CD14-positive monocyte (primary cell): ENCODE data around the gene BAG3. TPM values are rescaled to one million over a fixed set of nuclear protein-coding genes. Genes with fewer than 3 reads are reported as not detected.
A peak's percentile ranks its signal among the peaks of the same experiment; 100 is the strongest.

Experiments used
- DNase-seq, 3 donors: peaks; one replicate each; pipeline ENCODE4 v3.0.0-alpha.2; 2011 to 2022
- H2AFZ ChIP-seq: 2 replicates; pipeline ENCODE4 v1.6.0; 2012; ENCODE audit warnings: mild to moderate bottlenecking, low read depth, low read length, inconsistent platforms; ENCODE audit not compliant: insufficient read depth, poor library complexity, severe bottlenecking
- H3K27ac ChIP-seq, 2 donors: 1 replicate in 1 of 2; 2 replicates in 1 of 2; pipeline ENCODE4 v1.5.1; 2012 to 2013; ENCODE audit warnings: low read length in 2 of 2, control low read depth in 1 of 2, inconsistent platforms in 1 of 2, low read depth in 1 of 2, mild to moderate bottlenecking in 1 of 2
- H3K27me3 ChIP-seq, 2 donors: one replicate each; pipeline versions ENCODE4 v1.6.0 to v1.6.1; 2011 to 2013; ENCODE audit warnings: low read length in 2 of 2; ENCODE audit not compliant: control insufficient read depth in 2 of 2, insufficient read depth in 2 of 2
- H3K36me3 ChIP-seq, 2 donors: replicated peaks in 1 of 2; 1 replicate in 1 of 2; 2 replicates in 1 of 2; pipeline versions ENCODE4 v1.5.1 to v1.6.1; 2012 to 2013; ENCODE audit warnings: low read length in 2 of 2, control low read depth in 1 of 2, inconsistent platforms in 1 of 2, mild to moderate bottlenecking in 1 of 2; ENCODE audit not compliant: insufficient read depth in 2 of 2, control insufficient read depth in 1 of 2
- H3K4me1 ChIP-seq, 2 donors: 1 replicate in 1 of 2; 2 replicates in 1 of 2; pipeline versions ENCODE4 v1.5.1 to v1.6.1; 2012 to 2013; ENCODE audit warnings: low read length in 2 of 2, control low read depth in 1 of 2, inconsistent platforms in 1 of 2, mild to moderate bottlenecking in 1 of 2, moderate library complexity in 1 of 2; ENCODE audit not compliant: insufficient read depth in 2 of 2, control insufficient read depth in 1 of 2
- H3K4me2 ChIP-seq: replicated peaks from 2 replicates; pipeline ENCODE3; 2012; ENCODE audit warnings: low read length, moderate library complexity, mild to moderate bottlenecking; ENCODE audit not compliant: poor library complexity, severe bottlenecking; ENCODE audit errors: extremely low read depth
- H3K4me3 ChIP-seq, 3 experiments: fragments of 200-600 bp in 1 of 3; sonication (generic) in 1 of 3; replicated peaks in 1 of 3; 1 replicate in 2 of 3; 2 replicates in 1 of 3; pipeline ENCODE4 v1.5.1; 2011 to 2013; ENCODE audit warnings: low read length in 3 of 3, mild to moderate bottlenecking in 3 of 3, control low read depth in 2 of 3, low read depth in 2 of 3, inconsistent platforms in 1 of 3, moderate library complexity in 1 of 3
- H3K79me2 ChIP-seq: 2 replicates; pipeline ENCODE4 v1.6.0; 2012; ENCODE audit warnings: mild to moderate bottlenecking, control low read depth, inconsistent platforms, low read length, moderate library complexity; ENCODE audit not compliant: insufficient read depth
- H3K9ac ChIP-seq: 2 replicates; pipeline ENCODE4 v1.6.0; 2017; ENCODE audit warnings: low read length, mild to moderate bottlenecking; ENCODE audit not compliant: insufficient read depth, poor library complexity, severe bottlenecking
- H3K9me3 ChIP-seq, 2 donors: replicated peaks in 1 of 2; 1 replicate in 1 of 2; 2 replicates in 1 of 2; pipeline versions ENCODE4 v1.5.1 to v1.6.1; 2012 to 2013; ENCODE audit warnings: low read length in 2 of 2, control low read depth in 1 of 2; ENCODE audit not compliant: control insufficient read depth in 1 of 2, insufficient read depth in 1 of 2
- H4K20me1 ChIP-seq: 2 replicates; pipeline ENCODE4 v1.6.0; 2012; ENCODE audit warnings: mild to moderate bottlenecking, low read length, control low read depth, moderate library complexity; ENCODE audit not compliant: insufficient read depth
- H3K27ac Mint-ChIP-seq, 7 donors: one replicate each; pipeline ENCODE4 v1.8.0; 2020; ENCODE audit warnings: mild to moderate bottlenecking in 7 of 7, mixed read lengths in 7 of 7, moderate library complexity in 6 of 7, inconsistent platforms in 2 of 7
- H3K27me3 Mint-ChIP-seq, 3 donors: one replicate each; pipeline ENCODE4 v1.8.0; 2021 to 2022; ENCODE audit warnings: low read depth in 3 of 3, mild to moderate bottlenecking in 3 of 3, mixed read lengths in 3 of 3, moderate library complexity in 3 of 3, inconsistent platforms in 1 of 3
- H3K36me3 Mint-ChIP-seq, 2 donors: one replicate each; pipeline ENCODE4 v1.8.0; 2020; ENCODE audit warnings: mixed read lengths in 2 of 2, inconsistent platforms in 1 of 2, mild to moderate bottlenecking in 1 of 2
- H3K4me1 Mint-ChIP-seq: one replicate; pipeline ENCODE4 v1.8.0; 2020; ENCODE audit warnings: mild to moderate bottlenecking, mixed read lengths
- H3K4me3 Mint-ChIP-seq, 2 donors: one replicate each; pipeline ENCODE4 v1.8.0; 2020; ENCODE audit warnings: mild to moderate bottlenecking in 2 of 2, mixed read lengths in 2 of 2, moderate library complexity in 1 of 2
- H3K9me3 Mint-ChIP-seq, 7 donors: one replicate each; pipeline ENCODE4 v1.8.0; 2020 to 2022; ENCODE audit warnings: mixed read lengths in 7 of 7, mild to moderate bottlenecking in 6 of 7, moderate library complexity in 6 of 7, inconsistent platforms in 2 of 7
- CTCF ChIP-seq: fragments of 200-600 bp; IDR thresholded peaks from one replicate; pipeline ENCODE4 v1.8.0; 2022; ENCODE audit warnings: antibody characterized with exemption, mild to moderate bottlenecking
- WGBS: methylation state at CpG from one replicate; pipeline ENCODE4 v1.1.5; 2013; ENCODE audit warnings: missing lambda C conversion rate; ENCODE audit not compliant: insufficient coverage; 5-methylcytosine and 5-hydroxymethylcytosine counted together
- intact Hi-C, 2 donors: fragments of 100-400 bp; cut with micrococcal nuclease; formaldehyde crosslinking; loops; one replicate each; pipeline versions ENCODE4 v1.15.0 to v1.15.1; 2023
- polyA plus RNA-seq, 3 donors: library from polyadenylated mRNA; depleted of rRNA in 1 of 3; unstranded in 2 of 3; stranded (reverse) in 1 of 3; fragments of 300-500 nt in 2 of 3; fragments of >200 nt in 1 of 3; fragmentation: Illumina TruSeq in 2 of 3; gene quantifications; 1 replicate in 2 of 3; 2 replicates in 1 of 3; pipeline ENCODE4 v1.2.3, GENCODE V29; 2012 to 2021

Gene BAG3
- polyA plus RNA-seq, 3 donors = 1.0 to 10.2 (median 2.8) TPM

- no peak for TF ChIP-seq CTCF
- H3K36me3 ChIP-seq = peaks cover 6 to 20% of the 10 kb centered on the region in 2 donors
- H3K4me1 ChIP-seq = peaks cover 39 to 40% of the 10 kb centered on the region in 2 donors
- H3K4me2 ChIP-seq = no peak overlapping the region
- DNase-seq = no peak
- no peak overlapping the region for H3K4me3 Mint-ChIP-seq
- no peak overlapping the region for H3K9ac ChIP-seq
- peak overlapping the region in 1 of 3 experiments; percentile 46 for H3K4me3 ChIP-seq
- H3K79me2 ChIP-seq = no peaks in the 10 kb centered on the region
- peak overlapping the region in 3 of 7 donors; percentile 83 to 93 (median 91) for H3K27ac Mint-ChIP-seq
- no peak overlapping the region for H2AFZ ChIP-seq
- peaks cover 0 to 2% (median 0%) of the 10 kb centered on the region in 3 donors for H3K27me3 Mint-ChIP-seq
- no peaks in the 10 kb centered on the region for H4K20me1 ChIP-seq
- peaks cover 39% of the 10 kb centered on the region for H3K4me1 Mint-ChIP-seq
- 92% methylated on average over 2 of the region's 7 CpGs for WGBS
- H3K9me3 ChIP-seq = no peaks in the 10 kb centered on the region
- intact Hi-C loops = no loop called here
- H3K36me3 Mint-ChIP-seq = peaks cover 16 to 19% of the 10 kb centered on the region in 2 donors
- no peaks in the 10 kb centered on the region for H3K9me3 Mint-ChIP-seq
- no peaks in the 10 kb centered on the region for H3K27me3 ChIP-seq
- peak overlapping the region; percentile 41 to 59 for H3K27ac ChIP-seq
Measured at GRCh38 chr10:119679480-119679829, 28.3 kb downstream of the BAG3 start.

DNA sequence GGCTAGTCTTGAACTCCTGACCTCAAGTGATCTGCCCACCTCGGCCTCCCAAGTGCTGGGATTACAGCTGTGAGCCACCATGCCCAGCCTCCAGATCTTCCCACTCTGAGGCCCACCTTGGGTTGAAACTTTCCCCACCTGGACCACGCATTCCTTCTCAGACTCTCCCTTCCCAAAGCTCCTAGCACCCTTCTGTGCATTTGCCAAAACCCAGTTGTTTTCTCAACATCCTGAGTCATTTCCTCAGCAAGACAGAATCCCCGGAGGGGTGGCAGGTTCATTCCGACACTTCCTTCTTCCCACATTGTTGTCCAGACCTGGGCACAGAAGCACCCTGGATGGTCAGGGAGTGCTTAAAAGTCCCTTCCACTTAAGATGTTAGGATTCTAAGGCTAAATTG, 28.9 kb downstream of the BAG3 start:
- Mint-ChIP-seq H3K27me3 (peaks cover 0 to 2% (median 0%) of the 10 kb centered on the region in 3 donors), H3K4me1 (peaks cover 39% of the 10 kb centered on the region), H3K4me3 (peak overlapping the region; percentile 49 to 76), H3K36me3 (peaks cover 16 to 17% of the 10 kb centered on the region in 2 donors), H3K9me3 (no peaks in the 10 kb centered on the region), H3K27ac (peak overlapping the region; percentile 67 to 93 (median 87))
- H3K4me2 ChIP-seq = peak overlapping the region; percentile 56
- no peaks in the 10 kb centered on the region for H3K9me3 ChIP-seq
- H3K27me3 ChIP-seq = no peaks in the 10 kb centered on the region
- peak overlapping the region in 1 of 3 experiments; percentile 46 for H3K4me3 ChIP-seq
- intact Hi-C loops = loop anchor here in 1 of 2 donors (10.0 kb wide), 1 partner anchor 175 kb away; no protein-coding TSS in a partner anchor
- H3K36me3 ChIP-seq = peaks cover 6 to 20% of the 10 kb centered on the region in 2 donors
- H4K20me1 ChIP-seq = no peaks in the 10 kb centered on the region
- no peak overlapping the region for H2AFZ ChIP-seq
- H3K9ac ChIP-seq = no peak overlapping the region
- TF ChIP-seq CTCF = no peak
- 29% methylated on average over 3 of the region's 4 CpGs for WGBS
- peak; percentile 33 to 86 (median 78) for DNase-seq
- H3K27ac ChIP-seq = peak overlapping the region; percentile 41 to 59
- H3K4me1 ChIP-seq = peaks cover 39 to 40% of the 10 kb centered on the region in 2 donors
- no peaks in the 10 kb centered on the region for H3K79me2 ChIP-seq
